HG02610 (cell line): ENCODE measurements around the gene DCTN4.
A peak's percentile ranks its signal among the peaks of the same experiment; 100 is the strongest.
"Not testable (repeated sequence)": the region's sequence is repeated elsewhere in the genome, so short reads cannot be mapped to it uniquely, and the experiment has no call there.

Experiments used
- ATAC-seq: cut with Tn5 transposase; IDR thresholded peaks from one replicate; pipeline ENCODE4 v1.9.1; 2021; ENCODE audit warnings: mild to moderate bottlenecking, moderate library complexity; ENCODE audit not compliant: unreplicated experiment

Gene DCTN4

DNA sequence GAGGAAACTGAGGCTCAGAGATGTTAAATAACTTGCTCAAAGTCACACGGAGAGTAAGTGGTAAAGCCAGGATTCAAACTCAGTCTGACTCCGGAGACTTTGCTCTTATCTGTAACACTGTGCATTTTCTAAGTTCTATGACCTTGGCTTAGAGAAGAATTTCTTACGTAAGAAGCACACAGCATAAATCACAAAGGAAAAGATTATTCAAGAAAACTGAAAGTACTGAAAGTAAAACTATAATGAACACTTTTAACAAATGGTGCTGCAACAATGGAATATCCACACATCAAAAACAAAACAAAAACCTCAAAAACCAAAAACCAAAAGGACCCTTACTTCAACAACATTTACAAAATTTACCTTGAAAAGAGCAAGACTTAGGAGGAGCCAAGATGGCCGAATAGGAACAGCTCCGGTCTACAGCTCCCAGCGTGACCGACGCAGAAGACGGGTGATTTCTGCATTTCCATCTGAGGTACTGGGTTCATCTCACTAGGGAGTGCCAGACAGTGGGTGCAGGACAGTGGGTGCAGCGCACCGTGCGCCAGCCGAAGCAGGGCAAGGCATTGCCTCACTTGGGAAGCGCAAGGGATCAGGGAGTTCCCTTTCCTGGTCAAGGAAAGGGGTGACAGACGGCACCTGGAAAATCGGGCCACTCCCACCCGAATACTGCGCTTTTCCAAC lies 16.2 kb downstream of the DCTN4 start:
- not testable (repeated sequence) for ATAC-seq

- no peak for ATAC-seq
Observed at GRCh38 chr5:150740992-150741391, 17.8 kb downstream of the DCTN4 start.

- ATAC-seq: no peak
Observed at GRCh38 chr5:150738862-150739261, 20.0 kb downstream of the DCTN4 start.

DNA sequence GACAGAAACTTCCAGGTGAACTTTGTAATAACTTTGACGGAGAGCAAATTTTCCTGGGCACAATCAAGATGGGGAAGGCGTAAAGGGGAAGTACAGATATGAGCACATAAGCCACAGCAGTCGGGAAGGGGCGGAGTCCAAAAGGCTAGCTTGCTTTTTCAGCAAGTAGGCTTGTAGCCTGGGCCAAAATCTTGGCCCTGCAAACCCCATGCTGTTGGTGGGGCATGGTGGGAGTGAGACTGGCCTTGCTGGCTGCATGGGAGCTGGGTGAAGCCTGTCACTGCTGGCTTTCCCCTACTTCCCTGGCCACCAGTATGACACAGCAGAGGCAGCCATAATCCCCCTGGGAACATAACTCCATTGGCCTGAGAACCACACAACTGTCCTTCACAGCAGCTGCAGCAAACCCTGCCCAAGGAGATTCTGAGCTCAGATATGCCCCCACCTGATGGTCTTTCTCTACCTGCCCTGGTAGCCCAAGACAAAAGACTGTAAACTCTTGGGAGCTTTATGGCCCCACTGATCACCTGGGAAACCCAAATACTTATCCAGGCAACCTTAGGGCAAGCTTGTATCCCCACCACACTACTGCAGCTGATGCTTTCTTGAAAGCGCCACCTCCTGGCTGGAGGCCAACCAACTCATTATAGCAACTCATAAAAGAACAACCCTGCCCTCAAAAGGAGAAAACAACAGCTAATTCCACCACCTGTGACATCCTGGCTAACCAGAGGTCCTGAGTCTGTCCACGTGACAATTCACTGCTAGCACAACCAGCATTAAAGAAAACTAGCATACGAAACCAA lies 24.0 kb downstream of the DCTN4 start:
- peak; percentile 60 for ATAC-seq

DNA sequence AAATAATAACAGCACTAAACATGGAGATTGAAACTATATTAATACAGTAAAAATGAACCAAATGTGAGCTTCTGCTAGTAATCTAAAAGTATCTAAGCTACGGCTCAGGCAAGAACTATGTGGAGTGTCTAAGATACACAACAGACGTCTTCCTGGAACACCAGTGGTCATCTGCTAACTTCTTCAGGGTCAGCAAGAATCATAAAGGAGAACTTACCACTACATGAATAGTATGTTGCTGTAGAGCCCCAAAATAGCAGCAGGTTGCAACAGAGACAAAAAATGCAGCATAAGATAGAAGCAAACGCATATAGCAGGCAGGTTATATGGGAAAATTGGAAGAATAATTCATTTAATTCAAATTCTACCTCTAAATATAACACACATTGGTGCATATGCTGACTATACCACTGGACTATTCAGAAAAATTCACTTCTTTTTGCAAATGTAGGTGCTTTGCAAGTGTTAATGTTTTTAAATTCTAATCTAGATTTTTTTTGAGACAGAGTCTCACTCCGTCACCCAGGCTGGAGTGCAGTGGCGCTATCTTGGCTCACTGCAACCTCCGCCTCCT lies 27.1 kb downstream of the DCTN4 start:
- ATAC-seq: no peak

DNA sequence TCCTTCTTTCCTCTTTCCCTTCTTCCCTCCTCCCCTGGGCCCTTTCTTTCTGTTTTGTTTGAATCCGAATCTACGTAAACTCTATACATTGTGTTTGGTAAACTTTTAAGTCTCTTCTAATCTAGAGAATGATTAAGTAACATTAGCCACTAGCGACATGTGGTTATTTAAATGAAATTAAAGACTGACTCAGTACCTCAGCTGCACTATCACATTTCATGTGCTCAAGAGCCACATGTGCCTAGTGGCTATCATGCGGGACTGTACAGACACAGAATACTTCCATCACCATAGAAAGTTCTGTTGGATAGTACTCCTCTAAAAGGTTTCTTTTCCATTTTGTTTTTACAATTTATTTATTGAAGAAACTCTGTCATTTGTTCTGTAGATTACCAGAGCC lies 29.0 kb downstream of the DCTN4 start:
- no peak for ATAC-seq

DNA sequence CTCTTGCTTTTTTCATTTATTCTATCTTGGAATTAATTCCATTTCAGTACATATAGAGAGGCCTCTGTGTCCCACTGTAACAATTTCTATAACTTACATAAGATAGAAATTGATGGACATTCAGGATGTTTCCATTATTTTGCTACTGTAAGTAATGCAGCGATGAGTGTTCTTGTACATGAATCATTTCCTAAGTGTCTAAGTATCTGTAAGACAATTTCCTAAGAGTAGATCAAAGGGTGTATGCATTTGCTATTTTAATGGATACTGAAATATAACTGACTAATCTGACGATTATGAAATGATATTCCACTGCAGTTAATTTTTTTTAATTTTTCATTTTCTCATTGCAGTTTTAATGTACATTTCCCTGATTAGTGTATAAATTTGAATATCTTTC lies 35.0 kb downstream of the DCTN4 start:
- no peak for ATAC-seq

GRCh38 chr5:150710165-150710564 lies 48.7 kb downstream of the DCTN4 start:
- no peak for ATAC-seq

GRCh38 chr5:150706776-150707390 lies 51.9 kb downstream of the DCTN4 start:
- no peak for ATAC-seq

- ATAC-seq: no peak
Observed at GRCh38 chr5:150703762-150704161, 55.1 kb downstream of the DCTN4 start.

- peak; percentile 97 for ATAC-seq
Observed at GRCh38 chr5:150700594-150701377, 58.0 kb downstream of the DCTN4 start, which contains the start of gene RBM22. Gene RBM22, minus strand, starts transcription at chr5:150701062. Its CDS starts 77 bp downstream, at chr5:150700985.

GRCh38 chr5:150700246-150700593 lies 58.6 kb downstream of the DCTN4 start:
- no peak for ATAC-seq

DNA sequence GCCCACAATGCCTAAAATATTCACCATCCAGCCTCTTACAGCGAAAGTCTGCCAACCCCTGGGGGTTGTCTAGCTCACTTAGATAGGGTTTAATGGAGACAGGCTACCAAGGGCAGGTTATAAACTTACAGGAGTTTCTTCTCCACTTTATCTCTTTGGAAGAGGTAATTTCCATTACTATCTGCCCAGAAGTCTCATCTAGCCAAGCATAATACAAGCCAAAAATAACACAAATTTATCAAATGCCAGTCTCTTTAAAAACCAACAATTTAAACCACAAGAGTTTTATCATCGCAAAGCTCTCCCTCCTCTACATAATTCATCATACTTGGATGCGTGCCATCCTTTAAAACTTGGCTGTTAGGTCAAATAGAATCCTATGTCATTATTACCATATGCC lies 64.2 kb downstream of the DCTN4 start:
- ATAC-seq: no peak

- ATAC-seq: no peak
Observed at GRCh38 chr5:150692276-150692675, 66.5 kb downstream of the DCTN4 start.

GRCh38 chr5:150690760-150691159 lies 68.1 kb downstream of the DCTN4 start:
- no peak for ATAC-seq

- ATAC-seq: no peak
Observed at GRCh38 chr5:150689120-150689519, 69.7 kb downstream of the DCTN4 start.

- ATAC-seq: no peak
Observed at GRCh38 chr5:150676578-150676977, 82.2 kb downstream of the DCTN4 start.

- no peak for ATAC-seq
Observed at GRCh38 chr5:150675069-150675468, 83.7 kb downstream of the DCTN4 start.

DNA sequence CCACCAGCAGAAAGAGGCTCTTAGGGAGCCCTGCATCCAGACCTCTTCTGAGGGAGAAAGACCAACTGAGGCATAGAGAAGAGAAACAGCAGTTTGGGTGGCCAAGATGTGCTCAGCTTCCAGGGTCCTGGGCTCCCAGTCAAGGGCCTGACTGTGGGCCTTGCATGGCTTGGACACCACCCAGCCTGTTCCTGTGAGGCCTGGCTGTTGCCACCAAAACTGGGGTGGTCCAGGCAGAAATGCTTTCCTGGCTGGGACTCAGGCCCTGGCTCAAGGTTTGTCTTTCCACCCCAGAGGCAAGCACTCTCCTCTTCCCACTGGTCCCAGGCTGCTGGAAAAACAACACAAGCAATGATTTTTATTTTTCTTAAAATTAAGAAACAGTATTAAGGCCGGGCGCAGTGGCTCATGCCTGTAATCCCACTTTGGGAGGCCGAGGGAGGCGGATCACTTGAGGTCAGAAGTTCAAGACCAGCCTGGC lies 84.4 kb downstream of the DCTN4 start:
- ATAC-seq: no peak

DNA sequence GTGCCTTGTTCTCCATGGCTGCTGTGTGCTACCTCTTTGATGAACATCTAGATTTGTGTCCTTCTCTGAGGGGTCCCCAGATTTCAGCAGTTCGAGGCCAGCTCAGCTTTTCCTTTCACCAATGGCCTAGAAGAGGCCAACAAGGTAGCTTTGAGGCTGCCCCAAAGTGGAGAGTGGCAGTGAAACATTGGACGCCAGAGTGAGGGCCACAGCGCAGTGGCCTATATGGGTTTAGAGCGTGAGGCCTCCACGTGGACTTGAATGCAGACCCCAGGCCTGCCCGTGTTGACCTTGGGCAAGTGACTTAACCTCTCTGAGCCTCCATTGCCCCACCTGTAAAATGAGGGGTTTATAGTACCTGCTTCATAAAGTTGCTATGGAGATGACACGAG lies 85.9 kb downstream of the DCTN4 start:
- ATAC-seq: no peak
